ENCODE results near the gene ARHGEF6. TPM values are rescaled to one million over a fixed set of nuclear protein-coding genes. Genes with fewer than 3 reads are reported as not detected.
A peak's percentile ranks its signal among the peaks of the same experiment; 100 is the strongest.

Gene ARHGEF6
- total RNA-seq, 1 donor from 2014 or later = 32.4 TPM

DNA sequence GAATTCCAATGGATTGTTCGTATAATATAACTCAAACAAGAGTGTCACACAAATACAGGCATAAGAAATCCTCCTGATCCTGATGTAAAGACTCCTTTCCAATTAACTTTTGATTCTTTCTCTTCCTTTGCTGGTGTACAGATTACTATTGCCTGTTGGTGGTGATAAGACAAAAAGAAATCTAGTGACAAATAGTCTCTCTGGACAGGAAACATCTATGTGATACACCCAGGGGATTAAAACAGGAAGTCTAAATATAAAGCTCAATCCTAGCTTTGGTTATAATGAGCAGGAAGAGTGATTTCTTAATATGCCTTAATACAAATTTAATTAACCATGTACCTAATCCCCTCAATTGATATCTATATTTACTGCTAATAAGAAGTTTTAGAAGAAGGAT is 45.1 kb downstream of the ARHGEF6 start:
- Mint-ChIP-seq H3K4me3 (peak overlapping the region; percentile 5), H3K36me3 (ENCODE audit: low read depth) (peaks cover 34% of the 10 kb centered on the region), H3K4me1 (peaks cover 21% of the 10 kb centered on the region), H3K9me3 (no peaks in the 10 kb centered on the region), H3K27ac (peak overlapping the region; percentile 63), H3K27me3 (no peaks in the 10 kb centered on the region)
- DNase-seq (no peak), ATAC-seq (ENCODE audit: low read depth) (peak; percentile 52)
- ChIA-PET CTCF (interaction anchor here (1.3 to 1.5 kb wide), 3 partner anchors 9 to 173 kb away, joined by 3 to 4 read pairs (median 4); partner anchors contain the start of gene RBMX), POLR2A (interaction anchor here (0.6 to 1.0 kb wide), 6 partner anchors 12 to 145 kb away, joined by 3 to 6 read pairs (median 4); partner anchors contain the start of gene RBMX)
- intact Hi-C loops (cut with micrococcal nuclease) = no loop called here
- TF ChIP-seq, protein P1, sequence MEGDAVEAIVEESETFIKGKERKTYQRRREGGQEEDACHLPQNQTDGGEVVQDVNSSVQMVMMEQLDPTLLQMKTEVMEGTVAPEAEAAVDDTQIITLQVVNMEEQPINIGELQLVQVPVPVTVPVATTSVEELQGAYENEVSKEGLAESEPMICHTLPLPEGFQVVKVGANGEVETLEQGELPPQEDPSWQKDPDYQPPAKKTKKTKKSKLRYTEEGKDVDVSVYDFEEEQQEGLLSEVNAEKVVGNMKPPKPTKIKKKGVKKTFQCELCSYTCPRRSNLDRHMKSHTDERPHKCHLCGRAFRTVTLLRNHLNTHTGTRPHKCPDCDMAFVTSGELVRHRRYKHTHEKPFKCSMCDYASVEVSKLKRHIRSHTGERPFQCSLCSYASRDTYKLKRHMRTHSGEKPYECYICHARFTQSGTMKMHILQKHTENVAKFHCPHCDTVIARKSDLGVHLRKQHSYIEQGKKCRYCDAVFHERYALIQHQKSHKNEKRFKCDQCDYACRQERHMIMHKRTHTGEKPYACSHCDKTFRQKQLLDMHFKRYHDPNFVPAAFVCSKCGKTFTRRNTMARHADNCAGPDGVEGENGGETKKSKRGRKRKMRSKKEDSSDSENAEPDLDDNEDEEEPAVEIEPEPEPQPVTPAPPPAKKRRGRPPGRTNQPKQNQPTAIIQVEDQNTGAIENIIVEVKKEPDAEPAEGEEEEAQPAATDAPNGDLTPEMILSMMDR (IDR thresholded peaks at IDR 0.05) = no peak

DNA sequence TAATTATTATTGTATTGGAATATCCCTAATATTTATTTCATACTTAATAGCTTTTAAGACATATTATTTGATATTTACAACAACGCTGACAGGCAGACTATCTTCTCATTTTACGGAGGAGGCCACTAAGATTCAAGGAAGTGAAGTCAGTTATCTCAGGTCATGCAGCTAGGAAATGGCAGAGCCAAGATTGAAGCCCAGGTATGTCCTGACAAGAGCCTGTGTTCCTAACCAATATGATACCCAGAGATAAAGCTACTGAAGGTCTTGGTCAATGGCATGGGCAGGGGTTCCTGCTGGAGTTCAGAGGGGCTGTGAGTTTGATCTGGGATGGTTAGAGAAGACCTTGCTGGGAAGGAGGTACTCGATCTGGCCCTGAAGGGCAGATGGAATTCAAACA is 47.1 kb downstream of the ARHGEF6 start:
- H3K27ac Mint-ChIP-seq = no peak overlapping the region
- DNase-seq (no peak), ATAC-seq (ENCODE audit: low read depth) (no peak)
- TF ChIP-seq, protein P1 (IDR thresholded peaks at IDR 0.05) = no peak
- H3K4me1 Mint-ChIP-seq = peaks cover 21% of the 10 kb centered on the region
- H3K36me3 Mint-ChIP-seq (ENCODE audit: low read depth) = peaks cover 29% of the 10 kb centered on the region
- H3K27me3 Mint-ChIP-seq = no peaks in the 10 kb centered on the region
- H3K4me3 Mint-ChIP-seq = no peak overlapping the region
- H3K9me3 Mint-ChIP-seq = no peaks in the 10 kb centered on the region
- intact Hi-C loops (cut with micrococcal nuclease) = loop anchor here (5.0 kb wide), 1 partner anchor 34 kb away; no protein-coding TSS in a partner anchor
- ChIA-PET POLR2A (no interaction called here), CTCF (no interaction called here)

DNA sequence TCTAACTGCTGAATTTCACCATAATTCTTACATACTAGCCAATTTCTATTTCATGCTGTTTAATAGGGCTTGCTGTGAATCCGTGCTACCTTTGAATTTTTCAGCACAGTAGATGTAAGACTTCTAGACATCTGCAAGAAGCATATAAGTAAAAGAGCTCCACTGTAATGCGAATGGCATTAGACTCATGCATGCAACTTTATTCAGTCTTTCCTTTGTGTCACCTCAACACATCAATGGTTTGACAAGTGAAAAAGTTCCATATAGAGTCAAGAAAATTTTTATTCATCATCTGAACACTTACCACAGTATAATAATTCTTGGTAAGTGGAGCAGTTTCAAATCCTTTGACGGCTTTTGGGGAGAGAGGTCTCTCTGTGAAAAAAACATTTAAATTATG is 48.9 kb downstream of the ARHGEF6 start:
- no peak overlapping the region for H3K27ac Mint-ChIP-seq
- peaks cover 31% of the 10 kb centered on the region for H3K4me1 Mint-ChIP-seq
- ATAC-seq (ENCODE audit: low read depth) (no peak), DNase-seq (no peak)
- CTCF ChIA-PET = no interaction called here
- POLR2A ChIA-PET = no interaction called here
- TF ChIP-seq, protein P1 (IDR thresholded peaks at IDR 0.05) = no peak
- no peaks in the 10 kb centered on the region for H3K27me3 Mint-ChIP-seq
- no peak overlapping the region for H3K4me3 Mint-ChIP-seq
- intact Hi-C loops (cut with micrococcal nuclease) = loop anchor here (5.0 kb wide), 1 partner anchor 36 kb away; no protein-coding TSS in a partner anchor
- H3K9me3 Mint-ChIP-seq = no peaks in the 10 kb centered on the region
- H3K36me3 Mint-ChIP-seq (ENCODE audit: low read depth) = peaks cover 23% of the 10 kb centered on the region

DNA sequence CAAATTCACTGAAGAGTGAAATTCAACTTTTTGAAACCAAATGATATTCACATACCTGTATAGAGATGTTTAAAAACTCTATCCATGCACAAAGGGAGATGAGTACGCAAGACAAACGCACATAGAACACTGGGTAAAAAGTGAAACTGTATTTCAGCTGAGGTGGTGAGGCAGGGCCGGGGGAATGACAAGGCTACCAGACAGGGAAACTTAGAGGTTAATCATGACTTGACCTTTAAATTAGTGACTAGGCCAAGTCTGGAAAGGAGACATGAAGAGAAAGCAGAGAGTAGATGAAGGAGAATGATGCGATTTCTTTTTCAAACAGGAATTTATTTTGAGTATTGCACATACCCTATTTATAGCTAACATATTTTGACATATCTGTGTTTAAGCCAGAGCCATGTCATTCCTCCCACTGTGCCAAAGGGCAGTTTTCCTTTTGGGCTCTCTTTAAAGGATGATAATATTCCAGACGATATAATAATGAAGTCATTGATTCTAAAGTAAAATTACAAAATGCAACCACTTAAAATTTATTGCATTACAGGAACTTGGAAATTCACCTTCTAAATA is 49.4 kb downstream of the ARHGEF6 start:
- no peak overlapping the region for H3K4me3 Mint-ChIP-seq
- POLR2A ChIA-PET = no interaction called here

DNA sequence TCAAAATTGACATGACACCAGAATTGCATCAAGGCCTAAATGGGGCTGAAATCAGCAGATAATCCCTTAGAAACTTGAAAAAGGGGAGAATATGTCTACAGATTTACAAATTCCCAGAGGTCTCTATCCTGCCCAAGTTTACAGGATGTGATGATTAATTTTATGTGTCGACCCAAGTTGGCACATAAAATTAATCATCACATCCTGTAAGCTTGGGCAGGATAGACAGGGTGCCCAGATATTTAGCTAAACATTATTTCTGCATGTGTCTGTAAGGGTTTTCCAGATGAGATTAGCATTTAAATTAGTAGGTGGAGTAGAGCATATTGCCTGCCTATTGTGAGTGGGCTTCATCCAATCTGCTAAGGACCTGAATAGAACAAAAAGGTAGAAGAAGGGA is 52.3 kb downstream of the ARHGEF6 start:
- no peak for ATAC-seq (ENCODE audit: low read depth)
- Mint-ChIP-seq H3K27me3 (no peaks in the 10 kb centered on the region), H3K4me1 (peaks cover 21% of the 10 kb centered on the region), H3K36me3 (ENCODE audit: low read depth) (peaks cover 22% of the 10 kb centered on the region), H3K27ac (no peak overlapping the region), H3K9me3 (no peaks in the 10 kb centered on the region), H3K4me3 (no peak overlapping the region)
- DNase-seq = no peak
- ChIA-PET CTCF (interaction anchor here (1.1 to 1.3 kb wide), 2 partner anchors 14 to 19 kb away, joined by 3 to 4 read pairs; no protein-coding TSS in a partner anchor), POLR2A (interaction anchor here (0.9 kb wide), 1 partner anchor 39 kb away, joined by 3 read pairs; no protein-coding TSS in a partner anchor)
- intact Hi-C loops (cut with micrococcal nuclease) = no loop called here
- TF ChIP-seq, protein P1 (IDR thresholded peaks at IDR 0.05) = no peak

More for the DNA sequence above, 49.4 kb downstream of the ARHGEF6 start:
- DNase-seq (no peak), ATAC-seq (ENCODE audit: low read depth) (no peak)
- CTCF ChIA-PET = no interaction called here
- Mint-ChIP-seq H3K9me3 (no peaks in the 10 kb centered on the region), H3K27me3 (no peaks in the 10 kb centered on the region), H3K27ac (no peak overlapping the region), H3K36me3 (ENCODE audit: low read depth) (peaks cover 23% of the 10 kb centered on the region), H3K4me1 (peaks cover 32% of the 10 kb centered on the region)
- intact Hi-C loops (cut with micrococcal nuclease) = loop anchor here (5.0 kb wide), 1 partner anchor 36 kb away; no protein-coding TSS in a partner anchor
- TF ChIP-seq, protein P1 (IDR thresholded peaks at IDR 0.05) = no peak
